GM12878 (cell line): Measurements from ENCODE around the gene LMTK2. TPM values are rescaled to one million over a fixed set of nuclear protein-coding genes. Genes with fewer than 3 reads are reported as not detected.

Source experiments
- ATAC-seq: fragments of 200-7000 bp; cut with Tn5 transposase; 3 replicates; pipeline ENCODE4 v1.9.1; 2020; ENCODE audit warnings: mild to moderate bottlenecking, moderate library complexity
- BruUV-seq: library from RNA; stranded (reverse); fragments of 400-500 nt; replicated peaks from 2 replicates; lab custom pipeline; 2021; lab: Mats Ljungman, UMichigan
- CTCF ChIA-PET: fragments of 300-600 bp; sonication (Branson Sonifier 250); formaldehyde crosslinking; extraction: SDS; loops from one replicate; lab custom pipeline; 2021; ENCODE audit warnings: inconsistent platforms; lab: Yijun Ruan, JAX
- POLR2A ChIA-PET: fragments of 350-600 bp; formaldehyde crosslinking; extraction: SDS; loops from one replicate; lab custom pipeline; 2021; ENCODE audit warnings: inconsistent platforms; lab: Charles Lee
- RAD21 ChIA-PET: fragments of 300-600 bp; sonication (Branson Sonifier 250); formaldehyde crosslinking; loops from one replicate; lab custom pipeline; 2023; ENCODE audit warnings: antibody characterized with exemption; ENCODE audit not compliant: unreplicated experiment; lab: Charles Lee
- SMC1A ChIA-PET: fragments of 300-600 bp; sonication (Branson Sonifier 250); formaldehyde crosslinking; loops from one replicate; lab custom pipeline; 2023; ENCODE audit not compliant: unreplicated experiment, uncharacterized antibody; lab: Charles Lee
- DNase-seq: peaks from one replicate; pipeline ENCODE4 v3.0.0-alpha.2; 2011; ENCODE audit warnings: low read depth, low spot score
- FAIRE-seq: peaks from 3 replicates; lab custom pipeline; 2011; peaks lifted over from hg19 to GRCh38; lab: Jason Lieb, UNC
- H2AFZ ChIP-seq: 2 replicates; pipeline ENCODE4 v1.6.0; 2011; ENCODE audit warnings: low read depth, low read length, control low read depth; ENCODE audit not compliant: control insufficient read depth
- H3K27ac ChIP-seq: 2 replicates; pipeline ENCODE4 v1.5.1; 2011; ENCODE audit warnings: control low read depth; ENCODE audit not compliant: control insufficient read depth, insufficient read depth
- H3K27me3 ChIP-seq, 2 experiments: replicated peaks in 1 of 2; 2 replicates each; pipeline versions ENCODE4 v1.6.0 to v1.6.1; 2011; ENCODE audit warnings: low read length in 1 of 2; ENCODE audit not compliant: control insufficient read depth in 2 of 2, insufficient read depth in 2 of 2
- H3K36me3 ChIP-seq, 2 experiments: 2 replicates each; pipeline ENCODE4 v1.5.1; 2011; ENCODE audit warnings: low read length in 1 of 2; ENCODE audit not compliant: control insufficient read depth in 2 of 2, insufficient read depth in 2 of 2
- H3K4me1 ChIP-seq: 2 replicates; pipeline ENCODE4 v1.6.1; 2011; ENCODE audit warnings: mild to moderate bottlenecking, low read length, moderate library complexity, mixed read lengths; ENCODE audit not compliant: control insufficient read depth, insufficient read depth
- H3K4me2 ChIP-seq: 2 replicates; pipeline ENCODE4 v1.6.0; 2011; ENCODE audit warnings: control low read depth; ENCODE audit not compliant: control insufficient read depth, insufficient read depth
- H3K4me3 ChIP-seq: fragments of 200-600 bp; sonication (generic); 2 replicates; pipeline ENCODE4 v1.5.1; 2016
- H3K79me2 ChIP-seq: 2 replicates; pipeline ENCODE4 v1.6.0; 2011; ENCODE audit warnings: low read length; ENCODE audit not compliant: control insufficient read depth, insufficient read depth
- H3K9ac ChIP-seq: 2 replicates; pipeline ENCODE4 v1.8.0; 2011; ENCODE audit warnings: low read length, control low read depth, mixed read lengths; ENCODE audit not compliant: control insufficient read depth, insufficient read depth
- H3K9me3 ChIP-seq: replicated peaks from 3 replicates; pipeline ENCODE4 v1.5.1; 2011; ENCODE audit warnings: mild to moderate bottlenecking, low read length; ENCODE audit not compliant: control insufficient read depth, insufficient read depth
- H4K20me1 ChIP-seq: 2 replicates; pipeline ENCODE4 v1.6.0; 2011; ENCODE audit not compliant: control insufficient read depth, insufficient read depth
- FOXM1 ChIP-seq: IDR thresholded peaks from 2 replicates; pipeline ENCODE4 v1.6.1; 2012; ENCODE audit warnings: low read depth, mild to moderate bottlenecking, inconsistent platforms, low read length, moderate library complexity
- JUNB ChIP-seq: IDR thresholded peaks from 2 replicates; pipeline ENCODE4 v1.6.1; 2016; ENCODE audit warnings: antibody characterized with exemption, mild to moderate bottlenecking
- LARP7 ChIP-seq: fragments of 450-650 bp; IDR thresholded peaks from 2 replicates; pipeline ENCODE4 v1.6.1; 2017; ENCODE audit warnings: mild to moderate bottlenecking
- MTA3 ChIP-seq: IDR thresholded peaks from 2 replicates; pipeline ENCODE4 v1.6.1; 2012; ENCODE audit warnings: low read length, inconsistent platforms, borderline replicate concordance
- MYC ChIP-seq: IDR thresholded peaks from 2 replicates; pipeline ENCODE4 v1.6.1; 2011; ENCODE audit warnings: mild to moderate bottlenecking, low read length, moderate library complexity, inconsistent platforms; ENCODE audit not compliant: insufficient read depth, insufficient replicate concordance, insufficient read length, severe bottlenecking
- NFIC ChIP-seq: IDR thresholded peaks from 2 replicates; pipeline ENCODE4 v1.6.1; 2012; ENCODE audit warnings: low read depth, mild to moderate bottlenecking, inconsistent platforms, low read length, moderate library complexity
- RAD51 ChIP-seq: fragments of 450-650 bp; IDR thresholded peaks from 2 replicates; pipeline ENCODE4 v1.6.1; 2016; ENCODE audit warnings: moderate library complexity, mild to moderate bottlenecking, inconsistent platforms
- RUNX3 ChIP-seq: IDR thresholded peaks from 2 replicates; pipeline ENCODE4 v1.6.1; 2012; ENCODE audit warnings: low read length, inconsistent platforms
- SIN3A ChIP-seq: IDR thresholded peaks from 2 replicates; pipeline ENCODE4 v1.6.1; 2012; ENCODE audit warnings: low read depth, low read length, improper control_type of control experiment
- TBL1XR1 ChIP-seq: IDR thresholded peaks from 2 replicates; pipeline ENCODE4 v1.6.1; 2012; ENCODE audit warnings: low read depth, low read length, improper control_type of control experiment
- ZNF207 ChIP-seq: fragments of 450-650 bp; IDR thresholded peaks from 2 replicates; pipeline ENCODE4 v1.6.1; 2014; ENCODE audit warnings: antibody characterized with exemption, mild to moderate bottlenecking, borderline replicate concordance
- WGBS: methylation state at CpG from one replicate; pipeline ENCODE4 v1.1.6; 2016; ENCODE audit warnings: low lambda C conversion rate; ENCODE audit not compliant: insufficient replicate concordance, insufficient coverage; ENCODE audit errors: missing lambda C conversion rate; 5-methylcytosine and 5-hydroxymethylcytosine counted together
- in situ Hi-C: fragments of 300-500 bp; cut with MboI; formaldehyde crosslinking; loops from 9 replicates; pipeline ENCODE4 v1.14.3; 2018; ENCODE audit warnings: mixed read lengths
- intact Hi-C: fragments of 100-400 bp; cut with micrococcal nuclease; formaldehyde crosslinking; loops from one replicate; pipeline ENCODE4 v1.14.2; 2022; ENCODE audit not compliant: unreplicated experiment
- polyA plus RNA-seq, 11 experiments: library from polyadenylated mRNA; depleted of rRNA in 4 of 11; unstranded in 6 of 11; stranded (reverse) in 5 of 11; fragments of >200 nt; fragmentation: Nextera tagmentation in 4 of 11; fragmentation: Illumina TruSeq in 1 of 11; extraction: Ambion mirVana in 4 of 11; extraction: Trizol in 1 of 11; gene quantifications; 1 replicate in 1 of 11; 2 replicates in 10 of 11; pipeline versions ENCODE4 v1.2.1 to v1.2.3, GENCODE V29; 2011 to 2016; ENCODE audit warnings: inconsistent platforms in 2 of 11, missing spikeins in 2 of 11, low read depth in 1 of 11
- total RNA-seq, 4 experiments: library from RNA; depleted of rRNA in 3 of 4; stranded (reverse); fragments of >200 nt in 3 of 4; fragmentation: Illumina TruSeq in 1 of 4; extraction: Trizol in 1 of 4; gene quantifications; 2 replicates each; pipeline versions ENCODE4 v1.2.1 to v1.2.3, GENCODE V29; 2013 to 2021
- TF ChIP-seq, protein P1 (sequence below): fragments of 450-650 bp; formaldehyde crosslinking; IDR thresholded peaks from 2 replicates; pipeline ENCODE4 v1.4.0; 2022; ENCODE audit warnings: mild to moderate bottlenecking, moderate library complexity
- TF ChIP-seq, protein P2 (sequence below): fragments of 450-650 bp; IDR thresholded peaks from 2 replicates; pipeline ENCODE4 v1.6.1; 2017; ENCODE audit warnings: low read depth, mild to moderate bottlenecking, moderate library complexity

The LMTK2 gene
- total and polyA plus RNA-seq, 10 of the 15 experiments (the other 5 are each of a cell fraction or from before 2014, with no cell fraction given): 0.68 to 8.7 (median 4.6) TPM

DNA sequence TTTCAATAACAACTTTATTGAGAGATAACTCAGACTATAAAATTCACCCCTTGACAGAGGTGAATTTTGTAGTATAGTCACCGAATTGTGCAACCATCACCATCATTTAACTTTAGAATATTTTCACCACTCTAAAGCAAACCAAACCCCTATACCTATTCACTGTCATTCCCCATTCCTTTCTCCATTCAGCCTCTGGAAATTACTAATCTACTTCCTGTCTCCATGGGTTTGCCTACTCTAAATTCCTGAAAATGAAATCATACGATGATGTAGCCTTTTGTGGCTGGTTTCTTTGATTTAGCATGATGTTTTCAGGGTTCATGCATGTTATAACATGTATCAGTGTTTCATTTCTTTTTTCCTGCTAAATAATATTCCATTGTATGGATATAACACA lies 15.6 kb upstream of the LMTK2 start:
- Histone ChIP-seq H3K27ac (no peak overlapping the region), H4K20me1 (no peaks in the 10 kb centered on the region), H3K27me3 (no peaks in the 10 kb centered on the region; a peak in 1 of 4 replicates), H3K79me2 (no peaks in the 10 kb centered on the region), H3K4me2 (no peak overlapping the region), H3K36me3 (no peaks in the 10 kb centered on the region), H3K4me1 (no peaks in the 10 kb centered on the region), H3K9me3 (no peaks in the 10 kb centered on the region), H3K4me3 (no peak overlapping the region), H2AFZ (no peak overlapping the region), H3K9ac (no peak overlapping the region)
- intact Hi-C loops: no loop called here
- CTCF ChIA-PET: no interaction called here
- ATAC-seq (no peak), FAIRE-seq (no peak), DNase-seq (no peak)
- RAD21 ChIA-PET: no interaction called here
- 33% methylated on average over 2 of the region's 2 CpGs for WGBS
- in situ Hi-C loops: no loop called here
- no peak for TF ChIP-seq MYC
- no peak for TF ChIP-seq NFIC
- TF ChIP-seq TBL1XR1: no peak
- no peak for TF ChIP-seq SIN3A
- no peak for TF ChIP-seq RAD51
- TF ChIP-seq, protein P1, sequence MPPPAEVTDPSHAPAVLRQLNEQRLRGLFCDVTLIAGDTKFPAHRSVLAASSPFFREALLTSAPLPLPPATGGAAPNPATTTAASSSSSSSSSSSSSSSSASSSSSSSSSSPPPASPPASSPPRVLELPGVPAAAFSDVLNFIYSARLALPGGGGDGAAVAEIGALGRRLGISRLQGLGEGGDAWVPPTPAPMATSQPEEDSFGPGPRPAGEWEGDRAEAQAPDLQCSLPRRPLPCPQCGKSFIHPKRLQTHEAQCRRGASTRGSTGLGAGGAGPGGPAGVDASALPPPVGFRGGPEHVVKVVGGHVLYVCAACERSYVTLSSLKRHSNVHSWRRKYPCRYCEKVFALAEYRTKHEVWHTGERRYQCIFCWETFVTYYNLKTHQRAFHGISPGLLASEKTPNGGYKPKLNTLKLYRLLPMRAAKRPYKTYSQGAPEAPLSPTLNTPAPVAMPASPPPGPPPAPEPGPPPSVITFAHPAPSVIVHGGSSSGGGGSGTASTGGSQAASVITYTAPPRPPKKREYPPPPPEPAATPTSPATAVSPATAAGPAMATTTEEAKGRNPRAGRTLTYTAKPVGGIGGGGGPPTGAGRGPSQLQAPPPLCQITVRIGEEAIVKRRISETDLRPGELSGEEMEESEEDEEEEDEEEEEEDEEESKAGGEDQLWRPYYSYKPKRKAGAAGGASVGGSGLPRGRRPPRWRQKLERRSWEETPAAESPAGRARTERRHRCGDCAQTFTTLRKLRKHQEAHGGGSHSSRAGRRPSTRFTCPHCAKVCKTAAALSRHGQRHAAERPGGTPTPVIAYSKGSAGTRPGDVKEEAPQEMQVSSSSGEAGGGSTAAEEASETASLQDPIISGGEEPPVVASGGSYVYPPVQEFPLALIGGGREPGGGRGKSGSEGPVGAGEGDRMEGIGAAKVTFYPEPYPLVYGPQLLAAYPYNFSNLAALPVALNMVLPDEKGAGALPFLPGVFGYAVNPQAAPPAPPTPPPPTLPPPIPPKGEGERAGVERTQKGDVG (CRISPR knock-in tag): no peak
- no peak for TF ChIP-seq ZNF207
- no peak for TF ChIP-seq FOXM1
- TF ChIP-seq LARP7: no peak
- TF ChIP-seq RUNX3: no peak
- TF ChIP-seq, protein P2, sequence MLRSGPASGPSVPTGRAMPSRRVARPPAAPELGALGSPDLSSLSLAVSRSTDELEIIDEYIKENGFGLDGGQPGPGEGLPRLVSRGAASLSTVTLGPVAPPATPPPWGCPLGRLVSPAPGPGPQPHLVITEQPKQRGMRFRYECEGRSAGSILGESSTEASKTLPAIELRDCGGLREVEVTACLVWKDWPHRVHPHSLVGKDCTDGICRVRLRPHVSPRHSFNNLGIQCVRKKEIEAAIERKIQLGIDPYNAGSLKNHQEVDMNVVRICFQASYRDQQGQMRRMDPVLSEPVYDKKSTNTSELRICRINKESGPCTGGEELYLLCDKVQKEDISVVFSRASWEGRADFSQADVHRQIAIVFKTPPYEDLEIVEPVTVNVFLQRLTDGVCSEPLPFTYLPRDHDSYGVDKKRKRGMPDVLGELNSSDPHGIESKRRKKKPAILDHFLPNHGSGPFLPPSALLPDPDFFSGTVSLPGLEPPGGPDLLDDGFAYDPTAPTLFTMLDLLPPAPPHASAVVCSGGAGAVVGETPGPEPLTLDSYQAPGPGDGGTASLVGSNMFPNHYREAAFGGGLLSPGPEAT: no peak
- TF ChIP-seq JUNB: no peak
- no peak for TF ChIP-seq MTA3
- no TSS peak for BruUV-seq
- SMC1A ChIA-PET: no interaction called here
- POLR2A ChIA-PET: no interaction called here
